ENCODE results near the gene BCAP31. TPM values are rescaled to one million over a fixed set of nuclear protein-coding genes. Genes with fewer than 3 reads are reported as not detected.
A peak's percentile ranks its signal among the peaks of the same experiment; 100 is the strongest.

The BCAP31 gene
- total and polyA plus RNA-seq, 2 of the 13 experiments (the other 11 are each of a cell fraction or from before 2014, with no cell fraction given): 139 to 178 TPM

- FAIRE-seq: no peak
- no peaks in the 10 kb centered on the region for H3K36me3 ChIP-seq (replicated peaks in 1 of 2; ENCODE audit: control insufficient read depth in 1 of 2, insufficient read depth in 2 of 2, low read length in 2 of 2)
- WGBS (ENCODE audit: low lambda C conversion rate): 56% methylated on average over 4 of the region's 12 CpGs
Observed at GRCh38 chrX:153681175-153681574, 43.0 kb downstream of the BCAP31 start.

More at GRCh38 chrX:153681175-153681574, 43.0 kb downstream of the BCAP31 start:
- no peak overlapping the region for H3K27ac ChIP-seq (ENCODE audit: extremely low read length, insufficient read depth, low read length)
- BruUV-seq (replicated peaks): no TSS peak
- in situ Hi-C loops (cut with HindIII; ENCODE audit: extremely low pct_ligation_motif_present, low pct_unique_long_range_greater_than_20kb): no loop called here
- H4K20me1 ChIP-seq (ENCODE audit: insufficient read depth, low read length): no peaks in the 10 kb centered on the region
- H3K79me2 ChIP-seq (ENCODE audit: insufficient read depth, low read length): peaks cover 6% of the 10 kb centered on the region
- no peak overlapping the region for H3K4me3 ChIP-seq (replicated peaks in 1 of 3; ENCODE audit: insufficient read depth in 1 of 3, low read depth in 2 of 3, low read length in 3 of 3)
- H3K9me3 ChIP-seq (ENCODE audit: low read length): no peaks in the 10 kb centered on the region
- TF ChIP-seq ZNF687 (CRISPR knock-in tag; IDR thresholded peaks at IDR 0.05) (peak; percentile 39), KMT2A (CRISPR knock-in tag; IDR thresholded peaks at IDR 0.05) (no peak), CTCF (CRISPR knock-in tag; IDR thresholded peaks at IDR 0.05) (peak; percentile 15; the same call in 1 of the 2 replicates)
- ATAC-seq (no peak), DNase-seq (ENCODE audit: low spot score) (no peak)
- ChIA-PET POLR2A (no interaction called here), CTCF (ENCODE audit: low intra/inter-chr PET ratio, low total read pairs) (no interaction called here)
- peaks cover 46% of the 10 kb centered on the region for H3K4me1 ChIP-seq (ENCODE audit: insufficient read depth, low read length)
- H3K9ac ChIP-seq (ENCODE audit: insufficient read depth, low read depth, low read length): no peak overlapping the region
- H3K4me2 ChIP-seq (ENCODE audit: low read depth, low read length): peak overlapping the region; percentile 27; the same call in 1 of the 2 replicates
- no peak overlapping the region for H2AFZ ChIP-seq (ENCODE audit: low read length)
- H3K27me3 ChIP-seq (ENCODE audit: control insufficient read depth in 1 of 2, insufficient read depth in 2 of 2, low read length in 2 of 2): no peaks in the 10 kb centered on the region
- intact Hi-C loops (cut with micrococcal nuclease; ENCODE audit: unreplicated experiment): no loop called here

All from HepG2 (cell line).